ENCODE data around the gene ANKRD34A. TPM values are rescaled to one million over a fixed set of nuclear protein-coding genes. Genes with fewer than 3 reads are reported as not detected.

Gene ANKRD34A
- total and polyA plus RNA-seq, 2 of the 4 experiments (the other 2 are of a cell fraction) = 0.90 to 1.9 TPM

GRCh38 chr1:145988773-145989172, 24.4 kb upstream of the ANKRD34A start:
- no peak overlapping the region for H3K4me2 ChIP-seq (ENCODE audit: low read depth, low read length)
- in situ Hi-C loops (cut with MboI; ENCODE audit: low sequenced_read_pairs) = no loop called here
- H2BK15ac ChIP-seq (ENCODE audit: low read depth, low read length) = no peak overlapping the region
- no peak for TF ChIP-seq CEBPB (IDR thresholded peaks at IDR 0.05; ENCODE audit: low read depth, low read length)
- no peak for TF ChIP-seq BHLHE40 (IDR thresholded peaks at IDR 0.05; ENCODE audit: low read depth, low read length)
- no peak for TF ChIP-seq NFE2L2 (IDR thresholded peaks at IDR 0.05; ENCODE audit: low read depth, low read length)
- TF ChIP-seq MAZ (IDR thresholded peaks at IDR 0.05; ENCODE audit: borderline replicate concordance, low read depth, low read length) = no peak
- TF ChIP-seq ELK1 (IDR thresholded peaks at IDR 0.05; ENCODE audit: borderline replicate concordance, low read depth, low read length) = no peak
- no peak for TF ChIP-seq RCOR1 (IDR thresholded peaks at IDR 0.05; ENCODE audit: insufficient replicate concordance, low read length)
- TF ChIP-seq FOS (IDR thresholded peaks at IDR 0.05; ENCODE audit: low read depth, low read length) = no peak
- no peak for TF ChIP-seq USF2 (IDR thresholded peaks at IDR 0.05; ENCODE audit: low read depth, low read length)
- TF ChIP-seq POLR2A (IDR thresholded peaks at IDR 0.05; ENCODE audit: low read depth, low read length) = no peak
- TF ChIP-seq RAD21 (IDR thresholded peaks at IDR 0.05; ENCODE audit: low read length) = no peak
- TF ChIP-seq RFX5 (IDR thresholded peaks at IDR 0.05; ENCODE audit: low read depth, low read length) = no peak
- TF ChIP-seq CHD1 (IDR thresholded peaks at IDR 0.05; ENCODE audit: low read depth, low read length) = no peak
- no peak for TF ChIP-seq MAFK (IDR thresholded peaks at IDR 0.05; ENCODE audit: low read depth, low read length)
- TF ChIP-seq MXI1 (IDR thresholded peaks at IDR 0.05; ENCODE audit: borderline replicate concordance, low read depth, low read length) = no peak
- no peak for TF ChIP-seq SMC3 (IDR thresholded peaks at IDR 0.05; ENCODE audit: low read depth, low read length)
- no peak for TF ChIP-seq CTCF (conservative IDR thresholded peaks at IDR 0.05; ENCODE audit: low read depth, low read length)
- dilution Hi-C loops (cut with HindIII; ENCODE audit: low sequenced_read_pairs, unreplicated experiment) = no loop called here
- H2BK5ac ChIP-seq (ENCODE audit: low read depth, low read length, poor library complexity, severe bottlenecking) = no peak overlapping the region
- peaks cover 11% of the 10 kb centered on the region for H3K4me1 ChIP-seq (ENCODE audit: control insufficient read depth, insufficient read depth, low read length)
- H3K27me3 ChIP-seq (ENCODE audit: control insufficient read depth, insufficient read depth, low read length) = no peaks in the 10 kb centered on the region
- no peak overlapping the region for H3K56ac ChIP-seq (ENCODE audit: extremely low read depth, insufficient read depth, low read length)
- no peak overlapping the region for H3K14ac ChIP-seq (replicated peaks; ENCODE audit: low read depth, low read length)
- H4K20me1 ChIP-seq (ENCODE audit: insufficient read depth, low read length) = no peaks in the 10 kb centered on the region; the same call in 1 of the 2 replicates
- ATAC-seq (ENCODE audit: low read depth) (no peak), DNase-seq (no peak)
- H3K18ac ChIP-seq (ENCODE audit: low read depth, low read length) = no peak overlapping the region
- H2AK9ac ChIP-seq (replicated peaks; ENCODE audit: low read depth, low read length, poor library complexity) = no peak overlapping the region
- no peak overlapping the region for H3K4ac ChIP-seq (ENCODE audit: low read depth, low read length)
- no peak overlapping the region for H4K8ac ChIP-seq (ENCODE audit: low read depth in 2 of 2, low read length in 2 of 2)
- H3K27ac ChIP-seq (ENCODE audit: insufficient read depth, low read length) = no peak overlapping the region
- H3K9me3 ChIP-seq (ENCODE audit: control insufficient read depth, insufficient read depth, low read length) = no peaks in the 10 kb centered on the region
- H3K9ac ChIP-seq (ENCODE audit: low read depth, low read length) = no peak overlapping the region
- H2BK120ac ChIP-seq (ENCODE audit: low read depth, low read length) = no peak overlapping the region
- peaks cover 4% of the 10 kb centered on the region for H3K36me3 ChIP-seq (ENCODE audit: control insufficient read depth, insufficient read depth, low read length)
- no peak overlapping the region for H2AFZ ChIP-seq (replicated peaks; ENCODE audit: low read length, poor library complexity)
- H4K91ac ChIP-seq (ENCODE audit: insufficient read depth, low read depth, low read length) = no peak overlapping the region
- WGBS, 2 experiments (ENCODE audit: extremely low coverage in 2 of 2, insufficient read length in 1 of 2) = no CpG with 5 or more reads among the region's 5 CpGs
- H3K4me3 ChIP-seq (ENCODE audit: insufficient read depth, low read depth, low read length) = no peak overlapping the region
- no TSS peak for BruUV-seq (replicated peaks)
- POLR2A ChIA-PET (ENCODE audit: unreplicated experiment) = interaction anchor here (2.1 kb wide), 1 partner anchor 9 kb away, joined by 6 read pairs; no protein-coding TSS in a partner anchor
- peaks cover 4 to 11% of the 10 kb centered on the region in 2 experiments for H3K79me1 ChIP-seq (ENCODE audit: low read depth in 1 of 2, low read length in 2 of 2)
- H4K5ac ChIP-seq (ENCODE audit: low read depth, low read length) = no peak overlapping the region
- no peak overlapping the region for H3K23ac ChIP-seq (ENCODE audit: low read depth, low read length)
- peaks cover 8% of the 10 kb centered on the region for H3K9me1 ChIP-seq (ENCODE audit: insufficient read depth, low read length)
- intact Hi-C loops (cut with micrococcal nuclease) = no loop called here
- CTCF ChIA-PET = no interaction called here
- H2AK5ac ChIP-seq (ENCODE audit: low read depth, low read length) = no peak overlapping the region
- no peak overlapping the region for H2BK20ac ChIP-seq (ENCODE audit: low read depth, low read length)

Data from IMR-90 (cell line).